Large intestine (tissue), 3 donors: ENCODE data around the gene RAD51B. TPM values are rescaled to one million over a fixed set of nuclear protein-coding genes. Genes with fewer than 3 reads are reported as not detected.
A peak's percentile ranks its signal among the peaks of the same experiment; 100 is the strongest.

ENCODE experiments used
- DNase-seq, 2 donors: peaks; one replicate each; pipeline versions ENCODE4 v3.0.0 to v3.0.0-alpha.2; 2013
- H3K27ac ChIP-seq: one replicate; pipeline ENCODE4 v1.5.1; 2013; ENCODE audit warnings: low read length
- H3K27me3 ChIP-seq: 2 replicates; pipeline ENCODE4 v1.6.1; 2013; ENCODE audit warnings: low read length; ENCODE audit not compliant: control insufficient read depth, insufficient read depth
- H3K36me3 ChIP-seq: 2 replicates; pipeline ENCODE4 v1.6.1; 2013; ENCODE audit warnings: low read length; ENCODE audit not compliant: control insufficient read depth, insufficient read depth
- H3K4me1 ChIP-seq: one replicate; pipeline ENCODE4 v1.6.1; 2013; ENCODE audit warnings: low read length; ENCODE audit not compliant: control insufficient read depth, insufficient read depth
- H3K4me3 ChIP-seq: one replicate; pipeline ENCODE4 v1.5.1; 2013; ENCODE audit warnings: low read length
- H3K9me3 ChIP-seq: one replicate; pipeline ENCODE4 v1.6.1; 2013; ENCODE audit warnings: mild to moderate bottlenecking, low read depth, low read length, moderate library complexity; ENCODE audit not compliant: control insufficient read depth
- WGBS: methylation state at CpG from one replicate; pipeline ENCODE4 v1.1.5; 2013; ENCODE audit warnings: low lambda C conversion rate; ENCODE audit not compliant: insufficient coverage; 5-methylcytosine and 5-hydroxymethylcytosine counted together
- polyA plus RNA-seq: library from polyadenylated mRNA; unstranded; fragments of 120-200 nt; gene quantifications from one replicate; pipeline ENCODE4 v1.2.1, GENCODE V29; 2013

The RAD51B gene
- polyA plus RNA-seq, 1 donor = 6.4 TPM

DNA sequence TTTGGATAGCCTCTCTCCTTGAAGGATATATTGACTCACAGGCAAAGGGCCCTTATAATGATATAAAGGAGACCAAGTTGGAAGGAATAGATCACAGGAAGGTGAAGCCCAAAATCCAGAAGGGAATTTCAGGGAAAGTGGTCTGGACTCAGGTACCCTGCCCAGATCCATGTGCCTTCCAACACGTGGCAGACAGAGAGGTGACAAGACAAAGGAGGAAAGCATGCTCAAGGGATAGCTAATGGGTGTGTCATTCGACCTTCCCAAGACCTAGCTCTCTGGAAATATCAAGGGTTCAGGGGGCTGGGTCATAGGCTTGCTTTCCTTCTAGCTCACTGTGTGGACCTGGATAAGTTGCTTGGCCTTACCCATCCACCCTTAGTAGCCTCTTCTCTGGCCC is 759.0 kb downstream of the RAD51B start:
- Histone ChIP-seq H3K9me3 (no peaks in the 10 kb centered on the region), H3K4me1 (peaks cover 7% of the 10 kb centered on the region), H3K27me3 (no peaks in the 10 kb centered on the region), H3K27ac (no peak overlapping the region), H3K4me3 (no peak overlapping the region), H3K36me3 (no peaks in the 10 kb centered on the region)
- no peak for DNase-seq
- no CpG with 5 or more reads among the region's 2 CpGs for WGBS

DNA sequence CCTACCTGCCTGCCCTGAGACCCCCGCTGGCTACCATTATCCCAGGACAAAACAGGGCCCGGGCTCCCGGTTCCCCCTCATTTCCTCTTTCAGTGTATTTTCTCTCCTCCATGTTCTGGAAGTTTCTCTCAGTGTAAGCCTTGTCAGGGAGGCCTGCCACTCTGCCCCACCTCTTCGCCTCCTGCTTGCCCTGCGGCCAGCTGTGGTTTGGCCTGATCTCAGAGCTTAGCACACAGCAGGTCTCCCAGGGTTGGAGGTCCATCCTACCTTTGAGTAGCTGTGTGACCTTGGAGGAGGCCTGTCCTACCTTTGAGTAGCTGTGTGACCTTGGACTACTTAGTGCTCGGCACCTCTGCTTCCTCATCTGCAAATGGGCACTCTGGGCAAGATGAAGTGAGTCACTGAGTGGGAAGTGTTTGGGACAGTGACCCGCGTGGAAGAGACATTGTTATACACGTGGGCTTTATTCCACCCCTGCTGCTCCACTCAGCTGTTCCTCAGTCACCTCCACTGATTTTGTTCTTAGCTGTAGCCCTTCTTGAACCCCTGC is 760.6 kb downstream of the RAD51B start:
- WGBS = no CpG with 5 or more reads among the region's 9 CpGs

DNA sequence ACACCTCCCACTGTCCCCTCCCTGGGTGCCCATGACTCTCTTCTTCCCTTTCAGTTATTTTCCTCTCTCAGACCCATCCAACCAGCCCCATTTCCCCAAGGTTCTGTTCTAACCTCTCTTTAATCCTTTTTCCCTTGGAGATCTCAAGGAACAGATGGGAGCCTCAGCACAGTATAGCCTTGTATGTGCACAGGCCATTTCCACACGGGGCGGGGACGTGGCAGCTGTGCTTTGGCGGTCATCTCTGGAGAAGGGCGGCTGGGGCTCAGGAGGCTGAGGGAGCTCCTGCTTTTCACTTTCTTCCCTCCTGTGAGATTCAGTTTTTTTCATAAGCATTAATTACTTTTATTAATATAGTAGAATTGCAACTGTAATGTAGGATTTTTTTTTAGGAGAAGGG is 761.1 kb downstream of the RAD51B start:
- Histone ChIP-seq H3K27ac (no peak overlapping the region), H3K9me3 (no peaks in the 10 kb centered on the region), H3K27me3 (no peaks in the 10 kb centered on the region), H3K4me1 (peaks cover 7% of the 10 kb centered on the region), H3K36me3 (no peaks in the 10 kb centered on the region), H3K4me3 (no peak overlapping the region)
- no peak for DNase-seq
- no CpG with 5 or more reads among the region's 5 CpGs for WGBS

More for the DNA sequence above, 760.6 kb downstream of the RAD51B start:
- H3K9me3 ChIP-seq = no peaks in the 10 kb centered on the region
- no peak overlapping the region for H3K4me3 ChIP-seq
- H3K27ac ChIP-seq = no peak overlapping the region
- no peaks in the 10 kb centered on the region for H3K36me3 ChIP-seq
- H3K4me1 ChIP-seq = peaks cover 7% of the 10 kb centered on the region
- H3K27me3 ChIP-seq = no peaks in the 10 kb centered on the region
- DNase-seq = no peak

DNA sequence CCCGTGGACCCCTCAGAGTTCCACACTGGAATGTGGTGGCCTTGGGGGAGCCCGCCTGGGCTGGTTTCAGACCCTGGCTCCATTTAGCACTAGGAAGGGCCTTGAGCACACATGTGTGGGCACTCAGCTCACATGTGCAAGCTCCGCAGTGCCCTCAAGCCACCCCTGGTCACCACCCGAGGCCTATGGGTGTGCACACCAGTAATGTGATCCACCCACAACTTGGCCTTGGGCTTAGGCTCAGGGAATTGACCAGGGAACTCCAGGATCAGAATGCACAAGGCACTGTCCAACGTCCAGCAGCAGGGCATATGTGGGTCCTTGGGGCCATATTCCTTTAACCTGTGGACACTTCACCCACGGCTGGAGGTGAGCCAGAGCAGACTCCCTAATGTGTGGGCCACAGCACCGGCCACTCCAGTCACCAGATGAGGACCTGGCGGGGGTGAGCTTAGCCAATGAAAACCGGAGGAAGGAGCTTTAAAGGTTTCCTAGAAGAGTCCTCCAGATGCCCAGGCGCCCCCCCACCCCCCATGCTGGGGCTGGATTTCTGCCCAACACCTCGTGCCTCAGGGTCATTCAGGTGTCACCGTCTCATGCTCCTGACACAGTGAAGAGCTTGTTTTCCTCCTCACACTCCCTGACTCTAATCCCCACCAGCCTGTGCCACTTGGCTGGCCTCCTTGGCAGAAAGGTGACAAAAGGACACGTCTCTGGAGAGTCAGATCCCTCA is 764.1 kb downstream of the RAD51B start:
- H3K9me3 ChIP-seq = no peaks in the 10 kb centered on the region
- no peak overlapping the region for H3K4me3 ChIP-seq
- no peak for DNase-seq
- no peak overlapping the region for H3K27ac ChIP-seq
- H3K36me3 ChIP-seq = no peaks in the 10 kb centered on the region
- WGBS = no CpG with 5 or more reads among the region's 13 CpGs
- H3K27me3 ChIP-seq = no peaks in the 10 kb centered on the region
- H3K4me1 ChIP-seq = peaks cover 11% of the 10 kb centered on the region

DNA sequence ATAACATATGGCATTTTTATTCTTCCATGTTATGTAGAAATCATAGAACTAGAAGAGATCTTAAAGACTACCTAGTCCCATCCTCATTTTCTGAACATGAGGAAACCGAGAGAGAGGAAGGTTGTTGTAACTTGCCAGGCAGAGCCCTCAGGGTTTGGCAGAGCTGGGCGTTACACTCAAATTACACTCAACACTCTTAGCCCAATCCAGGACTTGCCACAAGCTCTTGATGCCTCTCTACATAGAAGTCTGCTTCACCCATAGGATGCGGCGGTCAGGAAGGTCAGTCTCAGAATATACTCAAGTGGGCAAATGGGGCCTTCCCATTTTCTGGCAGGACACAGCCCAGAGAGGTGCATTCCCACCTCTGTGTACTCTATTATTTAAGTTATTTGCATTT is 765.2 kb downstream of the RAD51B start:
- Histone ChIP-seq H3K4me1 (peaks cover 17% of the 10 kb centered on the region), H3K27me3 (no peaks in the 10 kb centered on the region), H3K4me3 (no peak overlapping the region), H3K36me3 (no peaks in the 10 kb centered on the region), H3K27ac (no peak overlapping the region), H3K9me3 (no peaks in the 10 kb centered on the region)
- no peak for DNase-seq
- WGBS = no CpG with 5 or more reads among the region's 4 CpGs

DNA sequence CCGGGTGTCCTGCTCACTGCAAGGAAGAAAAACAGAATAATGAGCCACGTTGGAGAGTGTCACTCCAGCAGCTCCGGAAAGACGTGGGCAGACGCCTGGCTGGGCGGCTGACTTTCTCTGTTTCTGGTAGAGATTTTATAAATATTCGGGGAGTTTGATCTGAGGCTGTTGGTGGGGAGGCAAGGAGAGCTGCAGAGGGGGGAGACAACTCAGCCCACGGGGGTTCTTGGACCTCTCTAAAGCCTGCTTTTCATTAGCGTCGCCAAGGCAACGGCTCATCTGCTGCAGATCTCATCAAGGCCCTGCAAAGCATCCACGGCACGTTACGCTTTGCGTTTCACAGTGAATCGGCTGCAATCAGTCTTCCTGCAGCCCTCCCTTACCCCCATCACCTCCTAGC is 766.1 kb downstream of the RAD51B start:
- Histone ChIP-seq H3K27me3 (no peaks in the 10 kb centered on the region), H3K9me3 (no peaks in the 10 kb centered on the region), H3K27ac (peak overlapping the region; percentile 30), H3K36me3 (no peaks in the 10 kb centered on the region), H3K4me3 (no peak overlapping the region), H3K4me1 (peaks cover 24% of the 10 kb centered on the region)
- no CpG with 5 or more reads among the region's 16 CpGs for WGBS
- DNase-seq = peak in 1 of 2 donors; percentile 39

DNA sequence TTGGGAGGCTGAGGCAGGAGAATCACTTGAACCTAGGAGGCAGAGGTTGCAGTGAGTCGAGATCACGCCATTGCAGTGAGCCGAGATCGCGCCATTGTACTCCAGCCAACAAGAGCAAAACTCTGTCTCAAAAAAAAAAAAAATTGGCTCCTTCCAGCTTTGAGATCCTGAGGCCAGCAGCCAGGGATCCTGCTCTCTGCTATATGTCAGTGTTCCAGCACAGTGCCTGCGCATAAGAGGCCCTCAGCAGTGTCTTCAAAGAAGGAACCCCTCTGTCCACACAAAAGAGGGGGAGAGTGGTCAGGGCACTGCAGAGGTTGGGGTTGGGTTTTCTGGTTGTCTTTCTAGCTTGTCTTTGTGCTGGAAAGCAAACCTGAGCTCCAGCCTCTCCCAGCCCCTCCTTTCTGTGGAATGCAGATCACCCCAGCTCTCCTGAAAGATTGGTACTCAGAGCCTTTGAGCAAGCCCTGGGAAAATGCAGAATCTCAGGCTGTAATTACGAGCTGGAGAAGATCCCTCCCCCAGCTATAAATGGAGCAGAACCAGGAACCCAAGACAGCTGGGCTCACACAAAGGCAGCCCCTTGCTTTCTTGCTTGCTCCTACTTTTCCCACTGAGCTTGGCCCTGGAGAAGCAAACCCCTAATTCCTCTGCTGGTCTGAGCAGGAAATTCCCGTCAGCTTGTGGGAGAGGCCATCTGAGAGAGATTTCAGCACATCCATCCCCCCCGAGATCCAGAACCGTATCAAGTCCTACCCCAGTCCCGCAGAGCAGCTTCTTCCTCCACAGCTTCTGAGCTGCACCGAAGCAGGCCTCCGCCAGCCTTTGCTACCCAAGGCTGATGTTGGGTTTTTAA is 767.5 kb downstream of the RAD51B start:
- no CpG with 5 or more reads among the region's 13 CpGs for WGBS
- peaks cover 24% of the 10 kb centered on the region for H3K4me1 ChIP-seq

DNA sequence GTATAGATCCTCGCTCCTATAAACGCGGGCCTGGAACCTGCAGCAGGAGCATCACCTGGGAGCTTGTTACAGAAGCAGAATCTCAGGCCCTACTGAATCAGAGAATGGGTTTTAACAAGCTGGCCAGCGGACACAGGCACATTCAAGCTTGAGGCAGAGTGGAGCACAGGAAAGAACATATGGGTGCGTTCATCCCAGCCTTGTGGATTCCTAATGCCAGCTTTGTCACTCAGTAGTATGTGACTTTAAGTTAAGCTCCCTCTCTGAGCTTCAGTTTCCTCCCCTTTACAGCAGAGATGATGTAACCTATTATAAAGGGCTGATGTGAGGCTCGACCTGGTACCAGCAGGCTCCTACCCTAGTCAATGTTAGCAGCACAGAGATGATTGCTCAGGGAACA is 768.4 kb downstream of the RAD51B start:
- no peaks in the 10 kb centered on the region for H3K36me3 ChIP-seq
- H3K4me1 ChIP-seq = peaks cover 24% of the 10 kb centered on the region
- WGBS = 94% methylated on average over 3 of the region's 6 CpGs
- H3K27me3 ChIP-seq = no peaks in the 10 kb centered on the region
- H3K9me3 ChIP-seq = no peaks in the 10 kb centered on the region
- DNase-seq = no peak
- peak overlapping the region; percentile 42 for H3K27ac ChIP-seq
- H3K4me3 ChIP-seq = no peak overlapping the region

More for the DNA sequence above, 767.5 kb downstream of the RAD51B start:
- no peaks in the 10 kb centered on the region for H3K27me3 ChIP-seq
- peak overlapping the region; percentile 42 for H3K27ac ChIP-seq
- no peaks in the 10 kb centered on the region for H3K36me3 ChIP-seq
- no peak overlapping the region for H3K4me3 ChIP-seq
- peak; percentile 44 to 56 for DNase-seq
- no peaks in the 10 kb centered on the region for H3K9me3 ChIP-seq

DNA sequence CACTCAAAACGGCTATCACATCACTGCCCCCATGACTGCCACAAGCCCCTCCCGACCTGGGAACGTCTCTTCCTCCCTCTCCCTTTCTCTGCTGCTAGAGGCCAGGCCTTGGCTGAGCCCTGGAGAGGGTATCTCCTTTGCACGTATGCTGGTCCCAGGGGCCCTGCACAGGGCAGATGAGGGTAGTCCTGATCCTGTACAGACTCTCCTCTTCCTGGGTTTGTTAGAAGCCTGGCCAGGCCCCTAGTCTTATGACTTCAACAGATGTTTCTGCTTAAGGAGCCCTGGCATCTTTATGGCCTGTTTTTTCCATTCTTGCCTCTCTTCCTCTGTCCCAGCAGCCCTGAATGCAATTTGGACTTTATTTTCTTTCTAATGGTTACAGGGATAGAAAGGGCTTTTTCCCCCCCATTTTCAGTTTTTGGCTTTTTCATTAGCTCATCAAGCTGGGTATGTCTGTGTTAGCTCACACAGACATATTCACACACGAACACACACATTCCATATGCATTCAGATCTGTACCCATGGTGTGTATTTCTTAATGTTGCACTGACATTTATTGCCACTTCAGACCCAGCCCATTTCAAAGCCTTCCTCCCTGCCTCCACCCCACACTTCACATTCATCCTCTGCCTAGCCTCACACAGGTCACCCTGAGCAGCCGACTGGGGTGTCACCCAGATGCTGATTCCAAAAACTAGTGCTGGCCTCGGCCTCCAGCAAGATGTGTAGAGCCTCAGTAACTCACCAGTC is 770.0 kb downstream of the RAD51B start:
- WGBS = no CpG with 5 or more reads among the region's 7 CpGs
- peaks cover 24% of the 10 kb centered on the region for H3K4me1 ChIP-seq
- H3K27ac ChIP-seq = peak overlapping the region; percentile 49
- H3K9me3 ChIP-seq = no peaks in the 10 kb centered on the region
- H3K36me3 ChIP-seq = no peaks in the 10 kb centered on the region
- peak; percentile 60 to 77 for DNase-seq
- H3K27me3 ChIP-seq = no peaks in the 10 kb centered on the region
- no peak overlapping the region for H3K4me3 ChIP-seq

DNA sequence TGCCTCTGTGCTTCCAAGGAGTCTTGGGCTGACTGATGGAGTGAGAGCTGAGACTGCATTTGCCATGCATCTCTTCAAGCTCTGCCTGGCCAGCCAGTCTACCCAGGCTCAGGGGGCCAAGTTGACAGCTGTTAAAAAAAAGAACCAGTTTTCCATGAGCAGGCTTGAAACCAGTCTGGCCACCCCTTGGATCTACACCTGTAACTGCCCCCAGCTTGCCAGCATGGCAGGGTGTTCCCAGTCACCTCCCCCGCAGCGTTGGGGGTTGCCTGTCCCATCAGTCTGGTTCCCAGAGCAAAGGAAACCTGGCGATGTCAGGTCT is 770.6 kb downstream of the RAD51B start:
- no CpG with 5 or more reads among the region's 3 CpGs for WGBS
- Histone ChIP-seq H3K4me1 (peaks cover 24% of the 10 kb centered on the region), H3K27me3 (no peaks in the 10 kb centered on the region), H3K9me3 (no peaks in the 10 kb centered on the region), H3K4me3 (no peak overlapping the region), H3K27ac (peak overlapping the region; percentile 49), H3K36me3 (no peaks in the 10 kb centered on the region)
- DNase-seq = no peak
